ENCODE measurements around the gene USP10. TPM values are rescaled to one million over a fixed set of nuclear protein-coding genes. Genes with fewer than 3 reads are reported as not detected.
A peak's percentile ranks its signal among the peaks of the same experiment; 100 is the strongest.

Gene USP10
- total and polyA plus RNA-seq, 4 donors, result 18.5 to 77.5 (median 63.0) TPM

GRCh38 chr16:84724606-84725309 is 25.0 kb downstream of the USP10 start:
- Histone ChIP-seq H3K9me3 (ENCODE audit: control insufficient read depth in 4 of 4, insufficient read depth in 3 of 4, low read length in 3 of 4) (no peaks in the 10 kb centered on the region), H3K36me3 (ENCODE audit: control insufficient read depth in 4 of 4, insufficient read depth in 4 of 4, low read length in 4 of 4) (peaks cover 0 to 2% (median 0%) of the 10 kb centered on the region in 4 donors), H3K4me3 (no peak overlapping the region), H3K27me3 (ENCODE audit: control insufficient read depth in 3 of 3, insufficient read depth in 3 of 3, low read length in 2 of 3) (no peaks in the 10 kb centered on the region), H3K9ac (ENCODE audit: insufficient read depth in 1 of 2, low read length in 2 of 2) (no peak overlapping the region), H3K4me1 (ENCODE audit: control insufficient read depth in 5 of 5, insufficient read depth in 5 of 5, low read length in 5 of 5) (peaks cover 6 to 42% (median 14%) of the 10 kb centered on the region in 5 donors), H3K27ac (ENCODE audit: low read depth in 1 of 2, low read length in 1 of 2) (no peak overlapping the region)
- no peak for TF ChIP-seq CTCF (IDR thresholded peaks at IDR 0.05; ENCODE audit: control extremely low read depth, extremely low read depth)
- ATAC-seq (ENCODE audit: insufficient read depth, low FRiP score) (no peak), DNase-seq (peak; percentile 20 to 64 (median 62))
- 70 to 76% methylated on average over 6 of the region's 6 CpGs for WGBS, 2 donors

GRCh38 chr16:84725481-84726078 is 25.8 kb downstream of the USP10 start:
- no peak for TF ChIP-seq CTCF (IDR thresholded peaks at IDR 0.05; ENCODE audit: control extremely low read depth, extremely low read depth)
- ATAC-seq (ENCODE audit: insufficient read depth, low FRiP score) (no peak), DNase-seq (no peak)
- Histone ChIP-seq H3K9me3 (ENCODE audit: control insufficient read depth in 4 of 4, insufficient read depth in 3 of 4, low read length in 3 of 4) (no peaks in the 10 kb centered on the region), H3K36me3 (ENCODE audit: control insufficient read depth in 4 of 4, insufficient read depth in 4 of 4, low read length in 4 of 4) (no peaks in the 10 kb centered on the region), H3K9ac (ENCODE audit: insufficient read depth in 1 of 2, low read length in 2 of 2) (no peak overlapping the region), H3K27ac (ENCODE audit: low read depth in 1 of 2, low read length in 1 of 2) (no peak overlapping the region), H3K4me3 (no peak overlapping the region), H3K4me1 (ENCODE audit: control insufficient read depth in 5 of 5, insufficient read depth in 5 of 5, low read length in 5 of 5) (peaks cover 6 to 44% (median 12%) of the 10 kb centered on the region in 5 donors), H3K27me3 (ENCODE audit: control insufficient read depth in 3 of 3, insufficient read depth in 3 of 3, low read length in 2 of 3) (no peaks in the 10 kb centered on the region)
- WGBS, 2 donors, result 73 to 76% methylated on average over 9 of the region's 9 CpGs

GRCh38 chr16:84726079-84726668 is 26.4 kb downstream of the USP10 start:
- no peaks in the 10 kb centered on the region for H3K36me3 ChIP-seq (ENCODE audit: control insufficient read depth in 4 of 4, insufficient read depth in 4 of 4, low read length in 4 of 4)
- peak; percentile 89 to 91 (median 90) for DNase-seq
- peak; percentile 81 for ATAC-seq (ENCODE audit: insufficient read depth, low FRiP score)
- H3K9ac ChIP-seq (ENCODE audit: insufficient read depth in 1 of 2, low read length in 2 of 2), result no peak overlapping the region
- peak; percentile 92 for TF ChIP-seq CTCF (IDR thresholded peaks at IDR 0.05; ENCODE audit: control extremely low read depth, extremely low read depth)
- H3K4me1 ChIP-seq (ENCODE audit: control insufficient read depth in 5 of 5, insufficient read depth in 5 of 5, low read length in 5 of 5), result peaks cover 6 to 45% (median 12%) of the 10 kb centered on the region in 5 donors
- peak overlapping the region in 1 of 2 donors; percentile 51 for H3K27ac ChIP-seq (ENCODE audit: low read depth in 1 of 2, low read length in 1 of 2)
- H3K9me3 ChIP-seq (ENCODE audit: control insufficient read depth in 4 of 4, insufficient read depth in 3 of 4, low read length in 3 of 4), result no peaks in the 10 kb centered on the region
- H3K27me3 ChIP-seq (ENCODE audit: control insufficient read depth in 3 of 3, insufficient read depth in 3 of 3, low read length in 2 of 3), result no peaks in the 10 kb centered on the region
- 2 to 10% methylated on average over 12 of the region's 12 CpGs for WGBS, 2 donors
- no peak overlapping the region for H3K4me3 ChIP-seq
